BJ (cell line): ENCODE results near the gene SOX2. TPM values are rescaled to one million over a fixed set of nuclear protein-coding genes. Genes with fewer than 3 reads are reported as not detected.

Source experiments
- CTCF ChIA-PET: fragments of 350-600 bp; formaldehyde crosslinking; extraction: SDS; loops from one replicate; lab custom pipeline; 2021; ENCODE audit warnings: antibody characterized with exemption, inconsistent platforms; lab: Yijun Ruan, JAX
- POLR2A ChIA-PET: fragments of 300-600 bp; sonication (Branson Sonifier 250); formaldehyde crosslinking; extraction: SDS; loops from one replicate; lab custom pipeline; 2021; ENCODE audit warnings: antibody characterized with exemption; lab: Charles Lee
- DNase-seq: peaks from one replicate; pipeline ENCODE4 v3.0.0-alpha.2; 2011; ENCODE audit warnings: low read depth
- H3K27me3 ChIP-seq: 2 replicates; pipeline ENCODE4 v1.6.0; 2011; ENCODE audit warnings: low read length; ENCODE audit not compliant: control insufficient read depth, insufficient read depth
- H3K36me3 ChIP-seq: 2 replicates; pipeline ENCODE4 v1.5.1; 2011; ENCODE audit warnings: low read length; ENCODE audit not compliant: control insufficient read depth, insufficient read depth
- H3K4me3 ChIP-seq: 2 replicates; pipeline ENCODE4 v1.5.1; 2011; ENCODE audit warnings: low read depth, mild to moderate bottlenecking, control low read depth, low read length
- polyA plus RNA-seq: library from polyadenylated mRNA; depleted of rRNA; stranded (reverse); fragments of >200 nt; gene quantifications from 2 replicates; pipeline ENCODE4 v1.2.3, GENCODE V29; 2011
- TF ChIP-seq, protein P1 (sequence below): IDR thresholded peaks from 2 replicates; pipeline ENCODE4 v1.5.1; 2011; ENCODE audit warnings: low read depth, mild to moderate bottlenecking, control low read depth, inconsistent platforms, low read length, moderate library complexity; ENCODE audit not compliant: insufficient read depth

The SOX2 gene
- polyA plus RNA-seq, 1 experiment: not detected

DNA sequence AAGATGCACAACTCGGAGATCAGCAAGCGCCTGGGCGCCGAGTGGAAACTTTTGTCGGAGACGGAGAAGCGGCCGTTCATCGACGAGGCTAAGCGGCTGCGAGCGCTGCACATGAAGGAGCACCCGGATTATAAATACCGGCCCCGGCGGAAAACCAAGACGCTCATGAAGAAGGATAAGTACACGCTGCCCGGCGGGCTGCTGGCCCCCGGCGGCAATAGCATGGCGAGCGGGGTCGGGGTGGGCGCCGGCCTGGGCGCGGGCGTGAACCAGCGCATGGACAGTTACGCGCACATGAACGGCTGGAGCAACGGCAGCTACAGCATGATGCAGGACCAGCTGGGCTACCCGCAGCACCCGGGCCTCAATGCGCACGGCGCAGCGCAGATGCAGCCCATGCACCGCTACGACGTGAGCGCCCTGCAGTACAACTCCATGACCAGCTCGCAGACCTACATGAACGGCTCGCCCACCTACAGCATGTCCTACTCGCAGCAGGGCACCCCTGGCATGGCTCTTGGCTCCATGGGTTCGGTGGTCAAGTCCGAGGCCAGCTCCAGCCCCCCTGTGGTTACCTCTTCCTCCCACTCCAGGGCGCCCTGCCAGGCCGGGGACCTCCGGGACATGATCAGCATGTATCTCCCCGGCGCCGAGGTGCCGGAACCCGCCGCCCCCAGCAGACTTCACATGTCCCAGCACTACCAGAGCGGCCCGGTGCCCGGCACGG is 991 bp downstream of the SOX2 start:
- Histone ChIP-seq H3K4me3 (no peak overlapping the region), H3K27me3 (peaks cover 33% of the 10 kb centered on the region), H3K36me3 (no peaks in the 10 kb centered on the region)
- TF ChIP-seq, protein P1, sequence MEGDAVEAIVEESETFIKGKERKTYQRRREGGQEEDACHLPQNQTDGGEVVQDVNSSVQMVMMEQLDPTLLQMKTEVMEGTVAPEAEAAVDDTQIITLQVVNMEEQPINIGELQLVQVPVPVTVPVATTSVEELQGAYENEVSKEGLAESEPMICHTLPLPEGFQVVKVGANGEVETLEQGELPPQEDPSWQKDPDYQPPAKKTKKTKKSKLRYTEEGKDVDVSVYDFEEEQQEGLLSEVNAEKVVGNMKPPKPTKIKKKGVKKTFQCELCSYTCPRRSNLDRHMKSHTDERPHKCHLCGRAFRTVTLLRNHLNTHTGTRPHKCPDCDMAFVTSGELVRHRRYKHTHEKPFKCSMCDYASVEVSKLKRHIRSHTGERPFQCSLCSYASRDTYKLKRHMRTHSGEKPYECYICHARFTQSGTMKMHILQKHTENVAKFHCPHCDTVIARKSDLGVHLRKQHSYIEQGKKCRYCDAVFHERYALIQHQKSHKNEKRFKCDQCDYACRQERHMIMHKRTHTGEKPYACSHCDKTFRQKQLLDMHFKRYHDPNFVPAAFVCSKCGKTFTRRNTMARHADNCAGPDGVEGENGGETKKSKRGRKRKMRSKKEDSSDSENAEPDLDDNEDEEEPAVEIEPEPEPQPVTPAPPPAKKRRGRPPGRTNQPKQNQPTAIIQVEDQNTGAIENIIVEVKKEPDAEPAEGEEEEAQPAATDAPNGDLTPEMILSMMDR: no peak
- ChIA-PET POLR2A (no interaction called here), CTCF (interaction anchor here (0.7 to 2.5 kb wide), 3 partner anchors 12 to 1002 kb away, joined by 3 to 18 read pairs (median 8); no protein-coding TSS in a partner anchor)
- DNase-seq: no peak

DNA sequence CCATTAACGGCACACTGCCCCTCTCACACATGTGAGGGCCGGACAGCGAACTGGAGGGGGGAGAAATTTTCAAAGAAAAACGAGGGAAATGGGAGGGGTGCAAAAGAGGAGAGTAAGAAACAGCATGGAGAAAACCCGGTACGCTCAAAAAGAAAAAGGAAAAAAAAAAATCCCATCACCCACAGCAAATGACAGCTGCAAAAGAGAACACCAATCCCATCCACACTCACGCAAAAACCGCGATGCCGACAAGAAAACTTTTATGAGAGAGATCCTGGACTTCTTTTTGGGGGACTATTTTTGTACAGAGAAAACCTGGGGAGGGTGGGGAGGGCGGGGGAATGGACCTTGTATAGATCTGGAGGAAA is 1.5 kb downstream of the SOX2 start:
- TF ChIP-seq, protein P1: no peak
- DNase-seq: no peak
- CTCF ChIA-PET: interaction anchor here (0.7 to 2.5 kb wide), 3 partner anchors 12 to 1001 kb away, joined by 3 to 18 read pairs (median 8); no protein-coding TSS in a partner anchor
- POLR2A ChIA-PET: no interaction called here
- Histone ChIP-seq H3K36me3 (no peaks in the 10 kb centered on the region), H3K27me3 (peaks cover 34% of the 10 kb centered on the region), H3K4me3 (no peak overlapping the region)

DNA sequence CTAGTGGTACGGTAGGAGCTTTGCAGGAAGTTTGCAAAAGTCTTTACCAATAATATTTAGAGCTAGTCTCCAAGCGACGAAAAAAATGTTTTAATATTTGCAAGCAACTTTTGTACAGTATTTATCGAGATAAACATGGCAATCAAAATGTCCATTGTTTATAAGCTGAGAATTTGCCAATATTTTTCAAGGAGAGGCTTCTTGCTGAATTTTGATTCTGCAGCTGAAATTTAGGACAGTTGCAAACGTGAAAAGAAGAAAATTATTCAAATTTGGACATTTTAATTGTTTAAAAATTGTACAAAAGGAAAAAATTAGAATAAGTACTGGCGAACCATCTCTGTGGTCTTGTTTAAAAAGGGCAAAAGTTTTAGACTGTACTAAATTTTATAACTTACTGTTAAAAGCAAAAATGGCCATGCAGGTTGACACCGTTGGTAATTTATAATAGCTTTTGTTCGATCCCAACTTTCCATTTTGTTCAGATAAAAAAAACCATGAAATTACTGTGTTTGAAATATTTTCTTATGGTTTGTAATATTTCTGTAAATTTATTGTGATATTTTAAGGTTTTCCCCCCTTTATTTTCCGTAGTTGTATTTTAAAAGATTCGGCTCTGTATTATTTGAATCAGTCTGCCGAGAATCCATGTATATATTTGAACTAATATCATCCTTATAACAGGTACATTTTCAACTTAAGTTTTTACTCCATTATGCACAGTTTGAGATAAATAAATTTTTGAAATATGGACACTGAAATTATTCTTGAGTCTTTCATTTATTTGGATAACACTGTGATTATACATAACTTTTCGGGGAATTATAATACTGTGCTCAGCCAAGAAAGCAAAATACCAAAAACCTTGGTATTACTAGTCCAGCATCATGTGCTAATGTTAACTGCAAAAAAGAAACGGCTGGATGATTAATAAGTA is 2.2 kb downstream of the SOX2 start:
- DNase-seq: no peak
- ChIA-PET POLR2A (no interaction called here), CTCF (interaction anchor here (0.7 to 2.5 kb wide), 3 partner anchors 13 to 1001 kb away, joined by 3 to 18 read pairs (median 8); no protein-coding TSS in a partner anchor)
- H3K4me3 ChIP-seq: no peak overlapping the region
- H3K36me3 ChIP-seq: no peaks in the 10 kb centered on the region
- TF ChIP-seq, protein P1: no peak
- H3K27me3 ChIP-seq: peaks cover 34% of the 10 kb centered on the region

DNA sequence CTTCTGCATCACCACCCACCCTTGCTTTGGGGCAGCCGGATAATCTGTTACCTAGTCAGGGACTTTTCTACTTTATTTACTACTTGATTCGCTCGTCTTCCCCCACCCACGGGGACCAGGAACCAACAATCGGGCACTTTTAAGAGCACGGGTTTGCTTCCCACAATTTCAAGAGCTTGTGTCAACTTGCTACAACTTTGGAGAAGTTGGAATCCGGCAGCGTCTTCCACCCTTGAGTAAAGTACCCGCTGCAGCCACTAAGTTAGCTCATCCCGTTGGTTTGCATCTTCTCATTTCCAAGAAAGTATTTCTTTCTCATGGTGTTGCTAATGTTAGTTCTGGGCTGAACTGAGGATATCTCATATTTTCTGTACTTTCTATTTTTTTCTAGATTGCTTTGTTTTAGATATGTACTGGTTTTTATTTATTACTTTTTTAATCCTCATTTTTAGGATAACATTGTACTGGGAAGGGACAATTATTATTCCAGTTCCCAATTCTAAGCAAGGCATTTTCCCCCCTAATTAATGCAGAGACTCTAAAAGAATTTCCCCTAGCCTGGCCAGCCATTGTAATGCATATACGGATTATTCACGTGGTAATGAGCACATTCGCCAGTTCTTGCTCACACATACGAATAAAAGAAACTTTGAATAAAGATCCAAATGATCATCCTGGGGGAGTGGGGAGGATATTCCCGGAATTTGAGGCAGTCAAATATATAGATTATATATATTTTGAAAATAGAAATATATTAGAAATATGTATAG is 4.0 kb downstream of the SOX2 start:
- CTCF ChIA-PET: interaction anchor here (0.5 to 1.8 kb wide), 2 partner anchors 636 to 968 kb away, joined by 3 to 6 read pairs; no protein-coding TSS in a partner anchor
- no peak for DNase-seq
- H3K36me3 ChIP-seq: no peaks in the 10 kb centered on the region
- POLR2A ChIA-PET: no interaction called here
- H3K4me3 ChIP-seq: no peak overlapping the region
- H3K27me3 ChIP-seq: peaks cover 34% of the 10 kb centered on the region
- TF ChIP-seq, protein P1: no peak
